Dermis lymphatic vessel endothelial cell (primary cell): ENCODE data around the gene NDUFAF8. TPM values are rescaled to one million over a fixed set of nuclear protein-coding genes. Genes with fewer than 3 reads are reported as not detected.

ENCODE experiments used
- total RNA-seq: library from RNA; depleted of rRNA; stranded (reverse); fragments of >200 nt; gene quantifications from 2 replicates; pipeline ENCODE4 v1.2.1, GENCODE V29; 2014

Gene NDUFAF8
- total RNA-seq: 10.8 and 14.2 TPM in 2 replicates

GRCh38 chr17:81238815-81239713 is at the start of gene NDUFAF8, which contains the start of gene TEPSIN:
Gene NDUFAF8, plus strand, starts transcription at chr17:81239318. Its CDS starts 46 bp downstream, at chr17:81239364.
Gene TEPSIN, minus strand, starts transcription at chr17:81239055. Its CDS starts 22 bp downstream, at chr17:81239033.

GRCh38 chr17:81222906-81223761 is 16.0 kb upstream of the NDUFAF8 start, which contains the start of gene CEP131:
Gene CEP131, minus strand, starts transcription at chr17:81222965. Its CDS starts 2,909 bp downstream, at chr17:81220056.

Other genes with a start within 250 kb of the NDUFAF8 start
- 14.0 and 14.4 TPM in 2 replicates for gene CHMP6, start 247.5 kb upstream of the NDUFAF8 start, total RNA-seq
- gene BAIAP2, start 204.2 kb upstream of the NDUFAF8 start, total RNA-seq: 45.2 and 62.4 TPM in 2 replicates
- not detected in 2 replicates for gene PVALEF, start 73.8 kb upstream of the NDUFAF8 start, total RNA-seq
- gene AATK, start 73.1 kb upstream of the NDUFAF8 start, total RNA-seq: 1.3 and 1.7 TPM in 2 replicates
- 4.2 and 7.2 TPM in 2 replicates for gene CEP131, start 16.4 kb upstream of the NDUFAF8 start, total RNA-seq
- 6.1 and 7.6 TPM in 2 replicates for gene TEPSIN, start 263 bp upstream of the NDUFAF8 start, total RNA-seq
- 53.7 and 67.2 TPM in 2 replicates for gene SLC38A10, start 56.0 kb downstream of the NDUFAF8 start, total RNA-seq
- 2.3 and 2.7 TPM in 2 replicates for gene BAHCC1, start 156.1 kb downstream of the NDUFAF8 start, total RNA-seq